ENCODE data around the gene GTF3C1. TPM values are rescaled to one million over a fixed set of nuclear protein-coding genes. Genes with fewer than 3 reads are reported as not detected.

GTF3C1 gene
- total and polyA plus RNA-seq, 2 of the 13 experiments (the other 11 are each of a cell fraction or from before 2014, with no cell fraction given): 29.2 to 72.7 TPM

GRCh38 chr16:27444015-27444414, 105.7 kb downstream of the GTF3C1 start:
- TF ChIP-seq ZBED4 (CRISPR knock-in tag; IDR thresholded peaks at IDR 0.05; ENCODE audit: borderline replicate concordance) (no peak), ZNF746 (CRISPR knock-in tag; IDR thresholded peaks at IDR 0.05) (no peak), TRIM22 (IDR thresholded peaks at IDR 0.05) (no peak), JUND (CRISPR knock-in tag; IDR thresholded peaks at IDR 0.05) (no peak), ZNF337 (CRISPR knock-in tag; IDR thresholded peaks at IDR 0.05; ENCODE audit: borderline replicate concordance, low read depth) (no peak), ZKSCAN1 (IDR thresholded peaks at IDR 0.05; ENCODE audit: low read length) (no peak), SRF (IDR thresholded peaks at IDR 0.05; ENCODE audit: low read depth, low read length) (no peak), ZFAT (CRISPR knock-in tag; conservative IDR thresholded peaks at IDR 0.05) (no peak), SRSF9 (IDR thresholded peaks at IDR 0.05; ENCODE audit: borderline replicate concordance, insufficient read depth, low read depth, low read length, poor library complexity, severe bottlenecking) (no peak), SATB2 (CRISPR knock-in tag; IDR thresholded peaks at IDR 0.05) (no peak), ZSCAN30 (CRISPR knock-in tag; IDR thresholded peaks at IDR 0.05) (no peak), RNF2 (conservative IDR thresholded peaks at IDR 0.05; ENCODE audit: low read depth) (no peak), MIER3 (CRISPR knock-in tag; IDR thresholded peaks at IDR 0.05; ENCODE audit: borderline replicate concordance) (no peak), CREM (IDR thresholded peaks at IDR 0.05) (no peak), CREM (CRISPR knock-in tag; IDR thresholded peaks at IDR 0.05) (no peak)
- POLR2A ChIA-PET: no interaction called here
- intact Hi-C loops (cut with micrococcal nuclease; ENCODE audit: unreplicated experiment): no loop called here
- 15% methylated on average over 2 of the region's 2 CpGs for WGBS (ENCODE audit: low lambda C conversion rate)
- Histone ChIP-seq H3K36me3 (replicated peaks in 1 of 2; ENCODE audit: control insufficient read depth in 1 of 2, insufficient read depth in 2 of 2, low read length in 2 of 2) (no peaks in the 10 kb centered on the region), H3K4me1 (ENCODE audit: insufficient read depth, low read length) (peaks cover under 1% of the 10 kb centered on the region; the same call in 1 of the 2 replicates), H3K27ac (ENCODE audit: extremely low read length, insufficient read depth, low read length) (no peak overlapping the region), H3K79me2 (ENCODE audit: insufficient read depth, low read length) (no peaks in the 10 kb centered on the region), H3K27me3 (ENCODE audit: control insufficient read depth in 1 of 2, insufficient read depth in 2 of 2, low read length in 2 of 2) (no peaks in the 10 kb centered on the region), H4K20me1 (ENCODE audit: insufficient read depth, low read length) (no peaks in the 10 kb centered on the region), H3K4me3 (replicated peaks in 1 of 3; ENCODE audit: insufficient read depth in 1 of 3, low read depth in 2 of 3, low read length in 3 of 3) (no peak overlapping the region), H2AFZ (ENCODE audit: low read length) (no peak overlapping the region), H3K9ac (ENCODE audit: insufficient read depth, low read depth, low read length) (no peak overlapping the region), H3K9me3 (ENCODE audit: low read length) (peaks cover 15% of the 10 kb centered on the region), H3K4me2 (ENCODE audit: low read depth, low read length) (no peak overlapping the region)
- DNase-seq (ENCODE audit: low spot score): no peak
- no peak for FAIRE-seq
- ATAC-seq: no peak
- in situ Hi-C loops (cut with HindIII; ENCODE audit: extremely low pct_ligation_motif_present, low pct_unique_long_range_greater_than_20kb): no loop called here
- CTCF ChIA-PET (ENCODE audit: low intra/inter-chr PET ratio, low total read pairs): no interaction called here
- BruUV-seq (replicated peaks): no TSS peak

All from HepG2 (cell line).